Epithelial cell of esophagus (primary cell): ENCODE results near the gene APLP2.

ENCODE experiments used
- DNase-seq: peaks from one replicate; pipeline ENCODE4 v3.0.0; 2010; ENCODE audit warnings: low read depth
- H3K4me3 ChIP-seq: 2 replicates; pipeline ENCODE4 v1.5.1; 2011; ENCODE audit warnings: mild to moderate bottlenecking, low read length, control low read depth
- TF ChIP-seq, protein P1 (sequence below): IDR thresholded peaks from 2 replicates; pipeline ENCODE4 v1.5.1; 2011; ENCODE audit warnings: low read depth, mild to moderate bottlenecking, low read length, control low read depth, inconsistent platforms; ENCODE audit not compliant: insufficient read depth; ENCODE audit errors: missing control alignments

The APLP2 gene

DNA sequence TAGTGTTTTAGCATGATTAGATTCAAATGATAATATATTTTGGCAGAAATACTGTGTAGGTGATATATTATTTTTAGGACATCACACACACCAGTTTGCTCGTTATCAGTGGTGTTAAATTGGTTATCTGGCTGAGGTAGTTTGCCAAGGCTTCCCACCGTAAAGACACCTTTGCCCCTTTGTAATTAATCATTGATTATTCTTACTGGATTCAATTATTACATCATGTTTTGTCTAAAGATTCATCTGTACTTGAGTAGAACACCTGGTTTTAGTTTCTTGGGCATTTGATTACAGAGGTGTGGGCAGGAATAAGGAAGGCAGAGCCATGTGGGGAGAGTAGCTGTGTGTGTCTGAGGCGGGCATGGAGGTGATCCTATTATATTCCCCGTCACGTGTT is 50.4 kb downstream of the APLP2 start:
- DNase-seq = no peak
- TF ChIP-seq, protein P1, sequence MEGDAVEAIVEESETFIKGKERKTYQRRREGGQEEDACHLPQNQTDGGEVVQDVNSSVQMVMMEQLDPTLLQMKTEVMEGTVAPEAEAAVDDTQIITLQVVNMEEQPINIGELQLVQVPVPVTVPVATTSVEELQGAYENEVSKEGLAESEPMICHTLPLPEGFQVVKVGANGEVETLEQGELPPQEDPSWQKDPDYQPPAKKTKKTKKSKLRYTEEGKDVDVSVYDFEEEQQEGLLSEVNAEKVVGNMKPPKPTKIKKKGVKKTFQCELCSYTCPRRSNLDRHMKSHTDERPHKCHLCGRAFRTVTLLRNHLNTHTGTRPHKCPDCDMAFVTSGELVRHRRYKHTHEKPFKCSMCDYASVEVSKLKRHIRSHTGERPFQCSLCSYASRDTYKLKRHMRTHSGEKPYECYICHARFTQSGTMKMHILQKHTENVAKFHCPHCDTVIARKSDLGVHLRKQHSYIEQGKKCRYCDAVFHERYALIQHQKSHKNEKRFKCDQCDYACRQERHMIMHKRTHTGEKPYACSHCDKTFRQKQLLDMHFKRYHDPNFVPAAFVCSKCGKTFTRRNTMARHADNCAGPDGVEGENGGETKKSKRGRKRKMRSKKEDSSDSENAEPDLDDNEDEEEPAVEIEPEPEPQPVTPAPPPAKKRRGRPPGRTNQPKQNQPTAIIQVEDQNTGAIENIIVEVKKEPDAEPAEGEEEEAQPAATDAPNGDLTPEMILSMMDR = no peak
- H3K4me3 ChIP-seq = no peak overlapping the region

DNA sequence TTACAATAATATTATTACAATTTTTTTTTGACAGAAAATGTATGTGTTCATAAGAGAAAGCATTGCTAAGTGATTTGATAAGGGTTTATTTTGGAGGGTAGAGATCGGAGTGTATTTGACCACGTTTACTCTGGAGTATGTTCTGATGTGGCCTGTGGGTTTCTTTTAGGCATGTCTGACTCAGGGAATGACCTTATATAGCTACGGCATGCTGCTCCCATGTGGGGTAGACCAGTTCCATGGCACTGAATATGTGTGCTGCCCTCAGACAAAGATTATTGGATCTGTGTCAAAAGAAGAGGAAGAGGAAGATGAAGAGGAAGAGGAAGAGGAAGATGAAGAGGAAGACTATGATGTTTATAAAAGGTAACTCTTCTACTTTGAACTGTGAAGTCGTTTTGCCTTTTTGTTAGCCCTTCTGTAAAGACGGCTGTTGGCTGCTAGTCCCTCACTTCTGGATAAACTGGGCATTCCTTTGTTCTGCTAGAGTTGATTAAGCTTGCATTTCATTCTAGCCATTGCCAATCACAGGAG is 51.8 kb downstream of the APLP2 start:
- no peak overlapping the region for H3K4me3 ChIP-seq
- TF ChIP-seq, protein P1 = no peak
- DNase-seq = peak; percentile 67

DNA sequence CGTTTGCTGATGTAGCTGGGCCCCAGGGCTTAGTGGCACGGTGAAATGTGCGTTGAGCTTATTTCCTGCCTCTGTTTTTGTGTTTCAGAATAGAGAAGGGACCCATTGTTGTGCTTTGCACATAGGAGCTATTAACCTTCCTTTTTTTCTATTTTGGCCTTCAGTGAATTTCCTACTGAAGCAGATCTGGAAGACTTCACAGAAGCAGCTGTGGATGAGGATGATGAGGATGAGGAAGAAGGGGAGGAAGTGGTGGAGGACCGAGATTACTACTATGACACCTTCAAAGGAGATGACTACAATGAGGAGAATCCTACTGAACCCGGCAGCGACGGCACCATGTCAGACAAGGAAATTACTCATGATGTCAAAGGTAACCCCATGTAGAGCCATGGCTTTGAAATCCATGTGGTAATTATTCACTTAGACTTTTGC is 52.5 kb downstream of the APLP2 start:
- TF ChIP-seq, protein P1 = no peak
- no peak overlapping the region for H3K4me3 ChIP-seq
- DNase-seq = peak; percentile 77

DNA sequence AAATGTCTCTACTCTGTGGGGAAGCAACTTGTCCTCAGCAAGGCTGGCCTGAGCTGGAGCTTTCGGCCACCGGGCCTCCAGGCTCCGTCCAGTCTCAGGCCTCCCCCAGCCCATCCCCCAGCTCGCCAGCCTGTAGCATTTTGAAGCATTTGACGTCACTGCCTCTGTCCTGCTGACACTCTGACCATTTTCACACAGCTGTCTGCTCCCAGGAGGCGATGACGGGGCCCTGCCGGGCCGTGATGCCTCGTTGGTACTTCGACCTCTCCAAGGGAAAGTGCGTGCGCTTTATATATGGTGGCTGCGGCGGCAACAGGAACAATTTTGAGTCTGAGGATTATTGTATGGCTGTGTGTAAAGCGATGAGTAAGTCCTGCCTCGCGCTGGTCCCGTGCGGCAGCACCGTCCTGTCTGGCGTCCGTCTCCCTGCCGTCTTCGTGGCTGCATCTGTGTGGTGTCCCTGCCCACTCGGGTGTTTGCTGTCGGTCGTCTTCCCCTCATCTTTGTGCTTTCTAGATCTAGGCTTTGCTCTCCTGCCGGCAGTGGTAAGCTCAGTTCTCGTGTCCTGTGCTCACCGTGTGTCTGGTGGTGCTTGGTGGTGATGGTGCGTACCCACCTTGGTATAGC is 53.8 kb downstream of the APLP2 start:
- H3K4me3 ChIP-seq = no peak overlapping the region
- DNase-seq = no peak
- TF ChIP-seq, protein P1 = no peak

DNA sequence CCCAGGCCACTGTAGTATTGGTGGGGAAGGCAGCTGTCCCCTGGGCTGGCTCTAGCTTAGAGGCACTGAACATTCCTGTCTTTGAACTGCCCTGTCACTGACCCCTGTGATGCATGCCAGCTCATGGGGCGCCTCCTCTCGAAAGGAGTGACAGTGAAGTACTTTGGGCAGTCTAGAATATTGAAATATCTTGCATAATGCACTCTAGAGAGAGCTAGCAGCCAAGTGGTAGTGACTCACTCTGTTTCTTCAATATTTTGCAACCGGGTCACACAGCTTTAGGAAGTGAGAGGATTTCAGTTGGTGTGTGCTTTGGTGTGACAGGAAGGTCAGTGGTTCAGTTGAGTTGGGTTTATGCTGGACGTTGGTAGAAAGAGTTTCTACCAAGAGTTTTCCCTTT is 54.4 kb downstream of the APLP2 start:
- TF ChIP-seq, protein P1 = peak; percentile 5
- H3K4me3 ChIP-seq = no peak overlapping the region
- peak; percentile 91 for DNase-seq

DNA sequence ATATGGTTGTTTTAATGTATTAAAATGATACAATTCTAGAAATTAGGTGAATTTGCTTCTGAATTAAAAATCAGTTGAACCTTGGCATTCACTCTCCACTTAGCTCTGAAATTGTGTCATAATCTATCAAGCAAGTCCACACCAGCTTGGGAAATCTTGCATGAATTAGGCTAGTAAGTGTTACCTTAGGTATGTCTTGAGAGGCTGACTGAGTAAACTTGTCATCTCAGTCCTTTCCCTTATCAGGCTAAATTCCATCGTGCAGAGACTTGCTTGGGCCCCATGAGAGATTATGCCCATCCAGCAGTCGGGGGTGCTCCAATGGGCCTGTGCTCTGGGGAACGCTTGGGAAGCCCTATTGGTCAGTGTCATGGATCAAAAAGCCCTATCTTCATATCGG is 55.9 kb downstream of the APLP2 start:
- TF ChIP-seq, protein P1 = no peak
- peak; percentile 29 for DNase-seq
- no peak overlapping the region for H3K4me3 ChIP-seq

DNA sequence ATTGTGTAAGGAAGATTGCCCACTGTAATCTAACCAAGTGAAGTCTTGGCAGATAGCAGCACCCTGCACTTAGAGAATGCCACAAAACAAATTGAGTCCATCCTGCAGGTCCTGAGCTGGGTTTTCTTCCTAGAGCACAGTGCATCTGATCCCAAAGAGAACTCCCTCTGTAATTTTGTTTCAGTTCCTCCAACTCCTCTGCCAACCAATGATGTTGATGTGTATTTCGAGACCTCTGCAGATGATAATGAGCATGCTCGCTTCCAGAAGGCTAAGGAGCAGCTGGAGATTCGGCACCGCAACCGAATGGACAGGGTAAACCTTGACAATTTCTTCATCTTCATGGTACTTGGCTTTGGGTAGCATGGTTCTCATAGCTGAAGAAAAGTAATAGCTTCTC is 56.8 kb downstream of the APLP2 start:
- no peak for DNase-seq
- TF ChIP-seq, protein P1 = no peak
- H3K4me3 ChIP-seq = no peak overlapping the region
